GM19324 (cell line): ENCODE measurements around the gene C16orf92.

Source experiments
- ATAC-seq: cut with Tn5 transposase; IDR thresholded peaks from one replicate; pipeline ENCODE4 v1.9.1; 2021; ENCODE audit warnings: mild to moderate bottlenecking, moderate library complexity; ENCODE audit not compliant: unreplicated experiment, low FRiP score

C16orf92 gene

GRCh38 chr16:30053376-30054015, 30.5 kb downstream of the C16orf92 start:
- no peak for ATAC-seq

- ATAC-seq = no peak
Observed at GRCh38 chr16:30054451-30054850, 31.5 kb downstream of the C16orf92 start.

DNA sequence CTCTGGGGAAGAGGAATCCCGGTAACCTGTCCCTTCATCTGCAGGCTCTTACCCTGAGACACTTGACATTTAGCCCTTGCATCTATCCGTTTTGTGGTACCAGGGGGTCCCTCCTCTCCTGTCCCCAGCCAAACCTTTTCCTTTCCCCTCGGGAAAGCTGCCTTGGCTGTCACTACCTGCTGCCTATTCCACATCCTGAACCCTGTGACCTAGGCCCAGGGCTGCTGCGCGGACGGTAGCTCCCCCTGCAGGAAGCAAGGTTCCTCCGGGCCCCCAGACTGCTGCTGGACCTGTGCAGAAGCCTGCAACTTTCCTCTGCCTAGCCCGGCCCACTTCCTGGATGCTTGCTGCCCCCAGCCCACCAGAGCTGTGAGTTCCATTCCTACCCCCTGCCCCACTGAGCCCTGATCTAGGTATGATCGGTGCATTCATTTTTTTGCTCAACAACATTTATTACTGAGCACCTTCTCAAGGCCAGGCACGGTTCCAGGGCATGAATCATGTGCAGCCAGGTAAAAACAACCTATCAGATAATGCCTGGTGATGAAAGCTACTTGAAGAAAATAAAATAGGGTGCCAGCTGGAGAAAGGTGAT, 32.1 kb downstream of the C16orf92 start:
- no peak for ATAC-seq

- no peak for ATAC-seq
Observed at GRCh38 chr16:30060346-30060745, 37.3 kb downstream of the C16orf92 start.

DNA sequence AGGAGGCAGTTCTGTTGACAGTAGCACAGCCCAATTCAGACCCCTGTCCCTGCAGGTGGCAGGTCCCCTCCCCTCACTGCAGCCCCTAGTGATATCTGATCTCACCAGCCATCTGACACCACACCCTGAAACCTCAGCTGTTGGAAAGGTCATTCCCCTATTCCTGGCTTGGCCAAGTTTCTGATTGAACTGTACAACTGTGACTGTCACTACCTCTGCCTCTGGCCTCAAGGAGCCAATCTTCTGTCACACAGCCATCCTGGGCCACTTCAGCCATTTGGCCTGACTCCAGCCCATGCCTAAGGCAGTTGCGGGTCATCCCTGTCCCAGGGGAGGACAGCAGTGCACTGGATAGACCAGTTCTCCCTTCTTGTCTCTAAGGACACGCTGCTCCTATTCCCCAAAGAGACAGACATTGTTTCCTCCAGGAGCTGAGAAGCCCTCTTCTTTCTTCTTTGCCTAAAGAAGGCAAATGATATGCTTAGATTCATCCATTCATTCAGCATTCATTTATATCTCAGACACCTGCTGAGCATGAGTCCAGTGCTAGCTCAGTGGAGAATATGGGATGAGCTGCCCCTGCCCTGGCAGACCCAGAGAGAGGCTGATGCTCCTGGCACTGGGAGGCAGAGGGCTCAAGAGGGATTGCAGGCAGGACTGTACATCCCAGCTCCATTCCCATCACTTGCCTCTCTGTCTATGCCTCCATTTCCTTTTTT, 38.0 kb downstream of the C16orf92 start:
- ATAC-seq = no peak

GRCh38 chr16:30063278-30063892, 40.4 kb downstream of the C16orf92 start:
- ATAC-seq = no peak

DNA sequence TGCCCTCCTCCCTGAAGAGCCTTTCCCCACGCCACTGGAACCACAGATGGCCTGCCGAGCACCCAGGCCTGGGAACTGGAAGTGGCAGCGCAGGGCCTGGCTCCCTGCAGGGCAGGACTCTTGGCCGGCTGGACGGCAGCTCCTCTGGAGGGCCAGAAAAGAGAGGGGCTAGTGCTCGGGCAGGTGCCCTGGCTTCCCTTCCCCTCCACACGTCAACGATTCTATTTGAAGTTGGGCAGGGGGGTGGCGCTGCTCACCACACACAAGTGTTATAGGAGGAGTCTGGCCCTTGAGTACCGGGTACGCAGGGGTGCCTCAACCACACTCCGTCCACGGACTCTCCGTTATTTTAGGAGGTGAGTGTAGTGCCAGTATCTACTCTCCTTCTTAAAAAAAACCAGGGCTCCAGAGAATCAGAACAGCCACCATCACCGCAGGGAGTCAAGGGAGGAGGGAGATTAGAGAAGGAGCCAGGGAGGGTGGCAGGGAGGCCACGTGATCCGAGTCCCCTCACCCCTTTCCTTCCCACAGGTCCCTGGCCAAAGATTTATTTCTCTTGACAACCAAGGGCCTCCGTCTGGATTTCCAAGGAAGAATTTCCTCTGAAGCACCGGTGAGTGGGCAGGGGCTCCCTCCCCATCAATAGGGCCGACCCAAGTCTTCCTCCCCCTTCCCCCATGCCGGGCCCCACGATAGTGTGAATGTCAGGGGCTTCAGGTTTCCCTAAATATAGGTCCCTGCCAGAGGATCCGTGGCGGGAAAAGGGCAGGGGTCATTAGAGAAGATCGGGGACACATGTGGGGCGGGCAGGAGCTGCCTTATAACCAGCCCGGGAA, 41.1 kb downstream of the C16orf92 start:
- ATAC-seq = no peak

DNA sequence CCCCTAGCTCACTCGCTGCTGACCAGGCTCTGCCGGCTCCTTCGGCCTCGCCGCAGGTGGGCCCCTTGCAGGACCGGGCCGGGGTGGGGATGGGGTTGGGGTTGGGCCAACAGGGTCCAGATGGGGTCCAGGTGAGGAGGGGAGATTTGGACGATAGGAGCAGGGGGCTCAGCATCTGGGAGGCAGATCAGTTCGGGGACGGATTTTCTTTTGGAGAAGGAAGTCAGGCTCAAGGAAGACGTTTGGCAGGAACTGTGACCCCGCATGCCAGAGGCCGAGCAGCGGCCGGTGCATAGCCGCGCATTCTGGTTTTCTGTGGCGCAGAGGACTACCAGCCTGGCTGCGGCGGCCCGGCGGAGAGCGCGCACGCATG, 41.7 kb downstream of the C16orf92 start:
- ATAC-seq = peak; percentile 1

DNA sequence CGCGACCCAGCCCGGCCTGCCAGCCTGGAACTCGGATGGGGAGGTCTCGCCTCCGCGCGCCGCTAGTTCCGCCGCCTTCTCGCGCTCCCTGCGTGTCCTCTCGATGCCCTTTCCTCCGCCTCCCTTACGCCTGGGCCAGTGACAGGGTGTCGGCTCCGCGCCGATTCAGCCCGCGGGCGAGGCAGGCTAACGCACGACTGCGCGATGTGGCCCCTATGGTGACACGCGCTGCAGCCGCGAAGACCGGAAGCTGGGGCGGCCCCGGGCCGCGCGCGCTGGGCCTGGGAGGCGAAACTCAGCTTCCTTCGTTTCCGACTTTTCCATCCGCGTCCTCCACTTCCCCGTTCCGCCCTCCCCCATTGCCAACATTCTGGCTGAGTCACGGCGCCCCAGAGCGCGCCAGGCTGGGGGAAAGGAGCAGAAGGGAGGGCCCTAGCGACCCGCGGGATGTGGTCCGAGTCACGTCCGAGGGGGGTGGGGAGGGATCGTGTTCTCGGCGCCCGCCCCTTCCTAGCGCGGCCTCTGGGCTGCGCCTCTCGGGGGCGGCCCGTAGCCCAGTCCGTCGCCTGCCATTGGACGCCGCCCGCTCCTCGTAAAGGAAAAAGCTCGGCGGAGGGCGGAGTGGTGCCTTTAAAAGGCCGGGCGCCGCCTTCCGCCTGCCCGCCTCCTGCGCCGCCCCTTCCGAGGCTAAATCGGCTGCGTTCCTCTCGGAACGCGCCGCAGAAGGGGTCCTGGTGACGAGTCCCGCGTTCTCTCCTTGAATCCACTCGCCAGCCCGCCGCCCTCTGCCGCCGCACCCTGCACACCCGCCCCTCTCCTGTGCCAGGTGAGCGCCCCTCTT, 42.3 kb downstream of the C16orf92 start, which contains the start of gene ALDOA:
ALDOA (plus strand) TSS at position 659 of the 841 bp plus-strand sequence. CDS start 1,138 bp downstream, outside the sequence.
- peak; percentile 85 for ATAC-seq

GRCh38 chr16:30065943-30066760, 43.2 kb downstream of the C16orf92 start:
- no peak for ATAC-seq

- no peak for ATAC-seq
Observed at GRCh38 chr16:30066761-30067583, 44.0 kb downstream of the C16orf92 start.

DNA sequence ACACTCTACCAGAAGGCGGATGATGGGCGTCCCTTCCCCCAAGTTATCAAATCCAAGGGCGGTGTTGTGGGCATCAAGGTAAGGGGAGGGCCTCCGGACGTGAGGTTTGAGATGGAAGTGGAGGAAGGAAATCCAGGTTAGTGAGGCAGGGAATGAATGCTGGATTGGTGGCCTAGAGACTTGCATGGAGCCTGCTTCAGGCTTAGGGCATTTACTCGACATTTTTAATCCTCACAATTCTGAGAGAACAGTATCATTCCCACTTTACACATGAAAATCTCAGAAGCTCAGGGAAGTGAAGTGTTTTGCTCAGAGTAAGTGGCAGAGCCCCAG, 44.6 kb downstream of the C16orf92 start:
- no peak for ATAC-seq

GRCh38 chr16:30068333-30068732, 45.3 kb downstream of the C16orf92 start:
- ATAC-seq = no peak

DNA sequence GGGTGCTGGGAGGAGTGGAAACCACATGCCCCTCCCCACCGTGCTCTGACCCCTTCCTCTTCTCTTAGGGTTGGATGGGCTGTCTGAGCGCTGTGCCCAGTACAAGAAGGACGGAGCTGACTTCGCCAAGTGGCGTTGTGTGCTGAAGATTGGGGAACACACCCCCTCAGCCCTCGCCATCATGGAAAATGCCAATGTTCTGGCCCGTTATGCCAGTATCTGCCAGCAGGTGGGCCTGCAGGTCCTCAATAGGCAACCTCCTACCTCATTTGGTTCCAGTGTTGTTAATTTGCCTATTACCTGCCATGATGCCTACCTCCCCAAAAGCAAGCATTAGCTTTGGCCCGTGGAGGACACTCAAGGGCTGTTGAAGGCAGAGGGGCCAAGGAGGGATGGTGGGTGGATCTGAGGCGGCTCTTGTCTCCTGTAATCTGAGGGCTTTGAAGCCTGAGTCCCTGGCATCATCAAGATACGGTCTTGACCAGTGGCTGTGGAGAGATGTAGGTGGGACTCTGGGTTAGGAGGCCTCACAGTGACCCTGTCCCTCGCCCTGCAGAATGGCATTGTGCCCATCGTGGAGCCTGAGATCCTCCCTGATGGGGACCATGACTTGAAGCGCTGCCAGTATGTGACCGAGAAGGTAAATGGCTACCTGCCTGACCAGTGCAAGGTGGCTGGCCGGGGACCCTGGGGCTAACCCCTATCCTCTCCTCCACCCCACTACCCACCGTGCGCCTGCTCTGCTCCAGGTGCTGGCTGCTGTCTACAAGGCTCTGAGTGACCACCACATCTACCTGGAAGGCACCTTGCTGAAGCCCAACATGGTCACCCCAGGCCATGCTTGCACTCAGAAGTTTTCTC, 46.0 kb downstream of the C16orf92 start:
- ATAC-seq = no peak

GRCh38 chr16:30069611-30070462, 46.8 kb downstream of the C16orf92 start:
- no peak for ATAC-seq

- ATAC-seq = no peak
Observed at GRCh38 chr16:30070490-30070889, 47.5 kb downstream of the C16orf92 start.
